ENCODE measurements around the gene MZB1. TPM values are rescaled to one million over a fixed set of nuclear protein-coding genes. Genes with fewer than 3 reads are reported as not detected.

The MZB1 gene
- total RNA-seq, 2 experiments from 2014 or later = 19.0 to 19.9 TPM

- ChIA-PET CTCF (no interaction called here), POLR2A (no interaction called here)
- ATAC-seq (no peak), DNase-seq (no peak)
- Mint-ChIP-seq H3K9me3 (ENCODE audit: insufficient read depth) (no peaks in the 10 kb centered on the region), H3K4me3 (no peak overlapping the region), H3K27me3 (ENCODE audit: low read depth) (no peaks in the 10 kb centered on the region), H3K27ac (peak overlapping the region; percentile 2), H3K4me1 (ENCODE audit: low read depth) (peaks cover 57% of the 10 kb centered on the region), H3K36me3 (ENCODE audit: low read depth) (peaks cover 20% of the 10 kb centered on the region)
Measured at GRCh38 chr5:139399501-139400121, 9.9 kb upstream of the MZB1 start.

- POLR2A ChIA-PET = no interaction called here
- Mint-ChIP-seq H3K27me3 (ENCODE audit: low read depth) (no peaks in the 10 kb centered on the region), H3K27ac (no peak overlapping the region), H3K9me3 (ENCODE audit: insufficient read depth) (no peaks in the 10 kb centered on the region), H3K36me3 (ENCODE audit: low read depth) (peaks cover 24% of the 10 kb centered on the region), H3K4me3 (no peak overlapping the region), H3K4me1 (ENCODE audit: low read depth) (peaks cover 46% of the 10 kb centered on the region)
- DNase-seq (no peak), ATAC-seq (no peak)
- CTCF ChIA-PET = interaction anchor here (1.0 to 1.1 kb wide), 2 partner anchors 24 to 56 kb away, joined by 3 read pairs; partner anchors contain the start of gene PAIP2
Measured at GRCh38 chr5:139397921-139398320, 8.2 kb upstream of the MZB1 start.

- Mint-ChIP-seq H3K9me3 (ENCODE audit: insufficient read depth) (no peaks in the 10 kb centered on the region), H3K4me3 (no peak overlapping the region), H3K27me3 (ENCODE audit: low read depth) (no peaks in the 10 kb centered on the region), H3K36me3 (ENCODE audit: low read depth) (peaks cover 27% of the 10 kb centered on the region), H3K27ac (no peak overlapping the region), H3K4me1 (ENCODE audit: low read depth) (peaks cover 45% of the 10 kb centered on the region)
- ATAC-seq (no peak), DNase-seq (no peak)
- CTCF ChIA-PET = interaction anchor here (1.5 kb wide), 1 partner anchor 11 kb away, joined by 3 read pairs; no protein-coding TSS in a partner anchor
- POLR2A ChIA-PET = interaction anchor here (1.0 to 1.3 kb wide), 3 partner anchors 96 to 165 kb away, joined by 3 read pairs; no protein-coding TSS in a partner anchor
Measured at GRCh38 chr5:139396691-139397090, 7.0 kb upstream of the MZB1 start.

DNA sequence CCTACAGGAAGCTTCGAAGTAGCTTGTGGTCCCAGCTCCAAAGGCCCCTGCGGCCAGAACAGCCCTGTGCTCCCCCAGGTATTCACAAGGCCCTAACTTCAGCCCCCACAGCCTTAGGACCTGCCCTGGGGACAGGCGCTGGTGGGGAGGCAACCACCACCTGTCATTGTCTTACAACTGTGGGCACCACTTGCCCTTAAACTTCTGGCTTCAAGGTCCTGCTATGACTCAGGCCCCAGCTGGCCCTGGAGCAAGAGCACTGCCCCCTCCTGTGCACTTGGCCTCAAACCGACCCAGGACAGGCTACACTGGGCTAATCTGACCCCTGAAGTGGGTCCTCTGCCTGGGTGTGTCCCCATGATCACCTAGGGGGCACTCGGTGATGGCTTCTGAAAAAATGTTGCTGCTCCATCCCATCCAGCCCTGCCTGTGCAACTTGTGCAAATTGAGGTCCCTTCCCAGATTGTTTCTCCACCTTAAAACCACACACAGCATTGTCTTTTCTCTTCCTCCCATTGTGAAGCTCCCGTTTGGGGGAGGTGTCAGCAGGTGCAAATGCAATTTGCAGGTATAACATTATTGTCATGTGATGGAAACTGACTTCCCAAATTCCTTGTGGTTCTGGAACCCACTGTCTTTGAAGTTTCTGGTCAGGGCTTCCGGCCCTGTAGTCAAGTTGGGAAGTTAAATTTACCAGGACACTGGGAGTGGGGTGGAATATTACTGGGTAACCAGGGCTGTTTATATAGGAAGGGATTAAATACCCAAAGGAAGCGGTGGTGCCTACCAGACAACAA is 6.3 kb upstream of the MZB1 start:
- peaks cover 51% of the 10 kb centered on the region for H3K4me1 Mint-ChIP-seq (ENCODE audit: low read depth)
- H3K9me3 Mint-ChIP-seq (ENCODE audit: insufficient read depth) = no peaks in the 10 kb centered on the region
- DNase-seq (no peak), ATAC-seq (no peak)
- ChIA-PET CTCF (interaction anchor here (1.0 to 1.5 kb wide), 3 partner anchors 11 to 54 kb away, joined by 3 read pairs; partner anchors contain the start of gene PAIP2), POLR2A (interaction anchor here (1.0 to 11.6 kb wide), 6 partner anchors 8 to 166 kb away, joined by 3 to 139 read pairs (median 4); partner anchors contain the start of genes PAIP2 and SPATA24)
- H3K36me3 Mint-ChIP-seq (ENCODE audit: low read depth) = peaks cover 27% of the 10 kb centered on the region
- H3K4me3 Mint-ChIP-seq = no peak overlapping the region
- H3K27ac Mint-ChIP-seq = no peak overlapping the region
- H3K27me3 Mint-ChIP-seq (ENCODE audit: low read depth) = no peaks in the 10 kb centered on the region

- H3K36me3 Mint-ChIP-seq (ENCODE audit: low read depth) = peaks cover 25% of the 10 kb centered on the region
- DNase-seq (no peak), ATAC-seq (no peak)
- POLR2A ChIA-PET = interaction anchor here (1.2 to 11.6 kb wide), 3 partner anchors 9 to 101 kb away, joined by 4 to 139 read pairs (median 5); partner anchors contain the start of genes PAIP2 and SPATA24
- CTCF ChIA-PET = interaction anchor here (0.8 to 1.6 kb wide), 7 partner anchors 8 to 117 kb away, joined by 3 to 5 read pairs (median 4); partner anchors contain the start of genes PAIP2 and SPATA24
- H3K27me3 Mint-ChIP-seq (ENCODE audit: low read depth) = no peaks in the 10 kb centered on the region
- H3K27ac Mint-ChIP-seq = peak within 1 kb of the TSS; percentile 97
- peaks cover 62% of the 10 kb centered on the region for H3K4me1 Mint-ChIP-seq (ENCODE audit: low read depth)
- H3K4me3 Mint-ChIP-seq = peak within 1 kb of the TSS; percentile 98
- no peaks in the 10 kb centered on the region for H3K9me3 Mint-ChIP-seq (ENCODE audit: insufficient read depth)
Measured at GRCh38 chr5:139394654-139395566, 5.2 kb upstream of the MZB1 start, which contains the start of gene PROB1. PROB1 (minus strand) TSS chr5:139395104; CDS start chr5:139395081, 23 bp downstream.

- CTCF ChIA-PET = interaction anchor here (0.8 to 1.6 kb wide), 5 partner anchors 9 to 118 kb away, joined by 4 to 5 read pairs (median 4); partner anchors contain the start of genes PAIP2 and SPATA24
- H3K36me3 Mint-ChIP-seq (ENCODE audit: low read depth) = peaks cover 29% of the 10 kb centered on the region
- no peaks in the 10 kb centered on the region for H3K27me3 Mint-ChIP-seq (ENCODE audit: low read depth)
- POLR2A ChIA-PET = interaction anchor here (4.9 to 11.6 kb wide), 2 partner anchors 53 to 100 kb away, joined by 37 to 139 read pairs; partner anchors contain the start of genes MATR3 and PAIP2
- peak; percentile 80 for DNase-seq
- peak overlapping the region; percentile 98 for H3K4me3 Mint-ChIP-seq
- peak overlapping the region; percentile 97 for H3K27ac Mint-ChIP-seq
- peak; percentile 17 for ATAC-seq
- no peaks in the 10 kb centered on the region for H3K9me3 Mint-ChIP-seq (ENCODE audit: insufficient read depth)
- peaks cover 62% of the 10 kb centered on the region for H3K4me1 Mint-ChIP-seq (ENCODE audit: low read depth)
Measured at GRCh38 chr5:139394123-139394653, 4.5 kb upstream of the MZB1 start.

DNA sequence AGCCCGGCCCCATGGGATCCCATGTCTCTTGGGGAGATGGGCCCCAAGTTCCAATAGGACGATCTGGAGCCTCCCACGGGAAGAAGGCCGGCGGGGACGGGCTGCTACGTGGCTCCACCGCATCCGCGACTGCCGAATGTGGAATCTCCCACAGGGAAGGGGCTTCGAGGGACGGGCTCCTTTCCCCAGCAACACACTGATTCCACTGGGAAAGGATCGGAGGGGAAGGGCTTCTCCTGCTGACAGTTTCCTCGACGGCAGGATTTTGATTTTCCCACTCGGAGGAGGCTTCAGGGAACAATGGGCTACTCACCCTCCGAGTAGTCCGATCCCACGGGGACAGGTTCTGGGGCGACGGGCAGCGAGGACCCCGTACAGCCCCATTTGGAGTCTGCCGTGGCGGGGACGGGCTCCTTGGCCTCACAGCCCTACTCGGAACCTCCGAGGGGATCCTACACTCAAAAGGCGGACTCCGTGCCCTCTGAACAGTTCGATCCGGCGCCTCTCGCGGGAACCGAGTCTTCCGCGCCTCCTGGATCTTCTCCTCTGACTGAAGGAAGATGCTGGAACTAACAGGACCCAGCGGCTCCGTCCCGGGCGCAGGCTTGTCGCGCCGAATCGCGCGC is 3.9 kb upstream of the MZB1 start:
- peaks cover 64% of the 10 kb centered on the region for H3K4me1 Mint-ChIP-seq (ENCODE audit: low read depth)
- H3K9me3 Mint-ChIP-seq (ENCODE audit: insufficient read depth) = no peaks in the 10 kb centered on the region
- peak; percentile 40 for DNase-seq
- ChIA-PET POLR2A (interaction anchor here (0.6 to 11.6 kb wide), 6 partner anchors 9 to 118 kb away, joined by 3 to 139 read pairs (median 20); partner anchors contain the start of genes MATR3, PAIP2 and SPATA24), CTCF (interaction anchor here (1.0 to 4.4 kb wide), 7 partner anchors 10 to 119 kb away, joined by 3 to 32 read pairs (median 4); partner anchors contain the start of genes PAIP2 and SPATA24)
- H3K27ac Mint-ChIP-seq = peak overlapping the region; percentile 97
- peaks cover 31% of the 10 kb centered on the region for H3K36me3 Mint-ChIP-seq (ENCODE audit: low read depth)
- no peaks in the 10 kb centered on the region for H3K27me3 Mint-ChIP-seq (ENCODE audit: low read depth)
- ATAC-seq = no peak
- H3K4me3 Mint-ChIP-seq = peak overlapping the region; percentile 98

DNA sequence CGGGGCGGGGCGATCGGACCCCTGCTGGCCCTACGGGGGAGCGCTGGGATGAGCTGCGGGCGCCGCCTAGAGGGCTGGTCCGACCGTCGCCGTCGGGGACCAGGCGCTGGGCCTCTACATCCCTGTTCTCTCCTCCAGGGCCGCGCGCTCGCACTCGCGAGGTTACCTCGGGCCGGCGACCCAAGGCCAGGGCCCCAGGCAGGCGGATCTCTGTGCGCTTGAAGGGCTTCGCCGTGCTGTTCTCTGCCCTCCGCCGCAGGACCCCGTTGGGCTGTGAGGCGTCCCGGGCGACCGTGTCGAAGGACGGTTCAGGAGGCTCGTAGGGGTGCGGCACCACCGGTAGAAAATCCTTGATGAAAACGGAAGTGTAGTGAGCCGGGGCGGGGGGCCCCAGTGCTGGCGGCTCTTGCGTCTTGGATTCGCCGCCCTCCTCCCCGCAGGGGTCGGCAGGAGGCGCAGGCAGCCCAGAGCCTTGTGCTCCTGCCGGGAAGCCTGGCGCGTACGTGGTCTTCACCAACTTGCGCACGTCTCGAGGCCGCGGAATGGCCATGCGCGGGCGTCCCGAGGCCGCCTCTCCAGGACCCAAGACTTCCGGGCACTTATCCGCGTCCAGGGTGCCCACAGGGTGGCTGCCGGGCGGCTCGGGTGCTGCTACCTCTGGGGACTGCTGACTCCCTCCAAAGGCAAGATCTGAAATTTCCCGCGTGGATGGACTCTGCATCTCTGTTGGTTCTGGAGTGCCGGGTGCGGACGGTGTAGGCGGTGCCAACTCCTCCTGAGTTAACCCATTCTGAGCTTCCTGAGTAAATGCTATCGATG is 3.2 kb upstream of the MZB1 start:
- peaks cover 28% of the 10 kb centered on the region for H3K36me3 Mint-ChIP-seq (ENCODE audit: low read depth)

GRCh38 chr5:139392324-139392677 is 2.6 kb upstream of the MZB1 start:
- H3K27ac Mint-ChIP-seq = peak overlapping the region; percentile 99
- DNase-seq (no peak), ATAC-seq (peak; percentile 40)
- CTCF ChIA-PET = interaction anchor here (0.7 to 4.4 kb wide), 7 partner anchors 10 to 69 kb away, joined by 3 to 32 read pairs (median 8); partner anchors contain the start of genes PAIP2 and SPATA24
- peaks cover 26% of the 10 kb centered on the region for H3K36me3 Mint-ChIP-seq (ENCODE audit: low read depth)
- POLR2A ChIA-PET = interaction anchor here (0.9 to 11.6 kb wide), 8 partner anchors 9 to 99 kb away, joined by 3 to 139 read pairs (median 4); partner anchors contain the start of genes MATR3, PAIP2, SLC23A1 and SPATA24
- peak overlapping the region; percentile 98 for H3K4me3 Mint-ChIP-seq
- H3K27me3 Mint-ChIP-seq (ENCODE audit: low read depth) = no peaks in the 10 kb centered on the region
- peaks cover 70% of the 10 kb centered on the region for H3K4me1 Mint-ChIP-seq (ENCODE audit: low read depth)
- H3K9me3 Mint-ChIP-seq (ENCODE audit: insufficient read depth) = no peaks in the 10 kb centered on the region

More for the DNA sequence above, 3.2 kb upstream of the MZB1 start:
- H3K27ac Mint-ChIP-seq = peak overlapping the region; percentile 97
- no peaks in the 10 kb centered on the region for H3K27me3 Mint-ChIP-seq (ENCODE audit: low read depth)
- CTCF ChIA-PET = interaction anchor here (0.7 to 4.4 kb wide), 6 partner anchors 11 to 119 kb away, joined by 3 to 32 read pairs (median 6); partner anchors contain the start of genes PAIP2 and SPATA24
- peak overlapping the region; percentile 98 for H3K4me3 Mint-ChIP-seq
- peaks cover 68% of the 10 kb centered on the region for H3K4me1 Mint-ChIP-seq (ENCODE audit: low read depth)
- POLR2A ChIA-PET = interaction anchor here (0.5 to 11.6 kb wide), 8 partner anchors 9 to 124 kb away, joined by 3 to 139 read pairs (median 4); partner anchors contain the start of genes MATR3, PAIP2, SLC23A1 and SPATA24
- H3K9me3 Mint-ChIP-seq (ENCODE audit: insufficient read depth) = no peaks in the 10 kb centered on the region
- ATAC-seq (peak; percentile 73), DNase-seq (peak; percentile 93)

Measured in activated CD8-positive, alpha-beta T cell treated with anti-CD3 and anti-CD28 coated beads, Interleukin-2, amount 10 ng/mL, durations not matched to agents 7 days and 5 days (primary cell).